ENCODE results near the gene GALNT2. TPM values are rescaled to one million over a fixed set of nuclear protein-coding genes. Genes with fewer than 3 reads are reported as not detected.

GALNT2 gene
- total and polyA plus RNA-seq, 2 of the 13 experiments (the other 11 are each of a cell fraction or from before 2014, with no cell fraction given): 39.3 to 39.6 TPM

- TF ChIP-seq ZNF142 (CRISPR knock-in tag; IDR thresholded peaks at IDR 0.05) (no peak), AGO2 (optimal IDR thresholded peaks at IDR 0.05; ENCODE audit: low read depth, low read length) (no peak), ZNF841 (CRISPR knock-in tag; IDR thresholded peaks at IDR 0.05; ENCODE audit: borderline replicate concordance) (no peak), CERS6 (CRISPR knock-in tag; IDR thresholded peaks at IDR 0.05) (no peak), MLX (CRISPR knock-in tag; IDR thresholded peaks at IDR 0.05) (no peak), KDM4B (CRISPR knock-in tag; IDR thresholded peaks at IDR 0.05) (no peak), ZNF543 (CRISPR knock-in tag; IDR thresholded peaks at IDR 0.05) (no peak), ZNF747 (CRISPR knock-in tag; IDR thresholded peaks at IDR 0.05; ENCODE audit: borderline replicate concordance) (no peak), NCOA1 (CRISPR knock-in tag; IDR thresholded peaks at IDR 0.05) (no peak), MIER3 (CRISPR knock-in tag; IDR thresholded peaks at IDR 0.05; ENCODE audit: borderline replicate concordance) (no peak), ZNF597 (CRISPR knock-in tag; IDR thresholded peaks at IDR 0.05) (no peak), CSRNP2 (CRISPR knock-in tag; conservative IDR thresholded peaks at IDR 0.05; ENCODE audit: low read depth) (no peak)
Observed at GRCh38 chr1:230157420-230158390, 90.7 kb downstream of the GALNT2 start (continued).

Data from HepG2 (cell line).